ENCODE data around the gene DDX50.

DDX50 gene

DNA sequence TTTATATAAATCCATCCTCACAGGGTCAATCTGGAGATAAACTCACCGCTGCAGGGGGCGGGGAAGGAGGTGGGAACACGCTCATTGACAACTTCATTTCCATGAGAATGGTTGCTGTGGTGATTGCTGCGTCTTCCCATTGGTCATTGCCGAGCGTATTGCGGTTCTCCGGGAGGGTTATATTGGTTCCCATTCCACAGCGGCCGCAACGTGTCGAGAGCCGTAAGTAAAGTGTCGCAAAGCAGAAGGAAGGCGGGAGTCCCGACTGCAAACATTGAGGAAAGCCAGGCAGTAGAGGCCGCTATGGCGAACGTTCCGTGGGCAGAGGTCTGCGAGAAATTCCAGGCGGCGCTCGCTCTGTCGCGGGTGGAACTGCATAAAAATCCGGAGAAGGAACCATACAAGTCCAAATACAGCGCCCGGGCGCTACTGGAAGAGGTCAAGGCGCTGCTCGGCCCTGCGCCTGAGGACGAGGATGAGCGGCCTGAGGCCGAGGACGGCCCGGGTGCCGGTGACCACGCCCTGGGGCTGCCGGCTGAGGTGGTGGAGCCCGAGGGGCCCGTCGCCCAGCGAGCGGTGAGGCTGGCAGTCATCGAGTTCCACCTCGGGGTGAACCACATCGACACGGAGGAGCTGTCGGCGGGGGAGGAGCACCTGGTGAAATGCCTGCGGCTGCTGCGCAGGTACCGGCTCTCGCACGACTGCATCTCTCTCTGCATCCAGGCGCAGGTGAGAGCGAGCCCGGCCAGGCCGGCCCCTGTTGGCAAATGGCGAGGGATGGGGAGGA is 87.6 kb downstream of the DDX50 start, which contains the start of gene KIFBP:
TSS of gene KIFBP (plus strand) at position 274 of the 787 bp plus-strand sequence. CDS start at position 304, 30 bp downstream.
- DNase-seq: peak; percentile 87

DNA sequence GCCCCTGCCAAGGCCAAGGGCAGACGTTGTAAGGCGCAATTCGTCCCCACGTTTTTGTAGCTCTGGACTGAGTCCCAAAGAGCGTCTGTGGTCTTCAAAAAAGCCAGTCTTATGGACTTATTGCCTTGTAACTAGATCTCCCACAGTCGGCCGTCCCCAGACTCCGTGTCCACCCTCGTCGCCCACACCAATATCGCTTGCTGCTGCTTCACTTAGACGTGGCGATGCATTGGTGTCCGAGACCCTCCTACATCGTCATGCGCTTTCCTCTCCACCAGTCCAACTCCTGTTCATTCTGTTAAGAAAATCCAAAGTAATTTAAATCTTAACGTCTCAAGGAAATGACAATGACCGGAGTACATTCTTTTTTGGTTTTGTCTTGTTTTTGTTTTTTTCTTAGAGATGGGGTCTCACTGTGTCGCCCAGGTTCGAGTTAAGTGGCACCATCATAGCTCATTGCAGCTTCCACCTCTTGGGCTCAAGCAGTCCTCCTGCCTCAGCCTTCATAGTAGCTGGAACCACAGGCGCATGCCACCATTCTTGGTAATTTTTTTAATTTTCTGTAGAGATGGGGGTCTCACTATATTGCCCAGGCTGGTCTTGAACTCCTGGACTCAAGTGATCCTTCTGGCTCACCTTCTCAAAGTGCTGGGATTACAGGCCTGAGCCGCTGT is 88.3 kb downstream of the DDX50 start:
- DNase-seq: no peak

DNA sequence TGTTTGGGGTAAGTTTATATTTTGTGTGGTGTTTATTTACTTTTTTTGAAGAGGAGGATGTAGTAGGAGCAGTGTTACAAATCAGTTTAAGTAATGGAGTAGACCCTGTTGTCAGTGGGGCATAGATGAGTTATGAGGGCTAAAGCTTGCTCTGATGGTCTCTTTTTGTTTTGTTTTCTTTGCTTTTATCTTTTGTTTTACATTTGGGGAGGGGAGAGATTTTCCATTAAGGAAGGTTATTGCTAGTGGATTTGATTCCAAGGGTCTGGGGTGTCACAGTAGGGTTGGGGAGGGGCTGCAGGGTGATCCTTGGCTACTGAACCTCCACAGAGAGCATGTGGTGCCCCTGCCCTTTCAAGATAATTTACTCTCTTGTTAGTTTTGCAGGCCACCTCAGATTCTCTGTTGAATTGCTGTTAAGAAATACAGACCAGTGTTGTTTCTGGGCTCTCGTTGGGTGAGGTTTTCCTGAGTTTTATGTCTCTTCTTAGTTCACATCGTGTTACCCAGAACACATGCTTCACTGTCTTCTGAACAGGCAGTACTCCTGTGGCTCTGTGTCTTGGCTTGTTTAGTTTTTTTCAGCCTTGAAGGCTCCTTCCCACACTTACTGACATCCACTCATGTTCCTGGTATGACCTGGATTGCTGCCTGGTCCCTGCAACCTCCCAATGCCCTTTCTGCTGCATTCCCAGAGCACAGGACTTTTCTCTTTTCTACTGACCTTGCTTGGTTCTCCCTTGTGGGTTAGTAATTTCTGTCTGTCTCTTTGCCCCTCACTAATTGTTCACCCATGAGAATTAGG is 91.7 kb downstream of the DDX50 start:
- DNase-seq: no peak

Data from NCI-H2029 (cell line).